ENCODE data around the gene SFMBT2. TPM values are rescaled to one million over a fixed set of nuclear protein-coding genes. Genes with fewer than 3 reads are reported as not detected.

Gene SFMBT2
- total RNA-seq, 1 experiment from 2014 or later = 0.02 TPM

GRCh38 chr10:7211857-7212577 lies 198.8 kb downstream of the SFMBT2 start:
- DNase-seq (ENCODE audit: low read depth, low spot score) = no peak
- BruUV-seq (replicated peaks) = no TSS peak
- Histone ChIP-seq H3K9me2 (ENCODE audit: insufficient read depth) (no peaks in the 10 kb centered on the region), H3K27ac (ENCODE audit: low read depth, low read length) (no peak overlapping the region), H3K9me3 (ENCODE audit: control insufficient read depth in 1 of 2, insufficient read depth in 1 of 2, low read depth in 1 of 2, low read length in 2 of 2) (no peaks in the 10 kb centered on the region), H4K20me1 (ENCODE audit: insufficient read depth) (no peaks in the 10 kb centered on the region), H2AFZ (ENCODE audit: low read depth, low read length, poor library complexity, severe bottlenecking) (no peak overlapping the region), H3K4me3 (replicated peaks in 1 of 2; ENCODE audit: low read depth in 1 of 2, low read length in 2 of 2) (no peak overlapping the region), H3K36me3 (ENCODE audit: control insufficient read depth in 1 of 2, insufficient read depth in 2 of 2, low read length in 2 of 2) (no peaks in the 10 kb centered on the region), H3K79me2 (ENCODE audit: insufficient read depth, low read length) (no peaks in the 10 kb centered on the region), H3K27me3 (ENCODE audit: insufficient read depth, low read length) (no peaks in the 10 kb centered on the region), H3K4me1 (ENCODE audit: control insufficient read depth in 1 of 2, insufficient read depth in 2 of 2, low read length in 2 of 2) (no peaks in the 10 kb centered on the region), H3K9ac (ENCODE audit: low read length) (no peak overlapping the region), H3K4me2 (ENCODE audit: low read length) (no peak overlapping the region)
- RAD21 ChIA-PET (ENCODE audit: low non-redundant PET in 1 of 2, low total read pairs in 2 of 2, uncharacterized antibody in 2 of 2, unreplicated experiment in 2 of 2) = no interaction called here
- intact Hi-C loops (cut with micrococcal nuclease) = no loop called here
- no peak for ATAC-seq
- TF ChIP-seq MAX (IDR thresholded peaks at IDR 0.05) (no peak), YY1 (IDR thresholded peaks at IDR 0.05; ENCODE audit: extremely low read depth, insufficient replicate concordance, low read depth, low read length) (no peak), EZH2phosphoT487 (IDR thresholded peaks at IDR 0.05; ENCODE audit: borderline replicate concordance) (no peak), FOSL1 (IDR thresholded peaks at IDR 0.05; ENCODE audit: low read depth) (no peak), TCF7L2 (IDR thresholded peaks at IDR 0.05; ENCODE audit: borderline replicate concordance, extremely low read depth, insufficient read depth, insufficient read length) (no peak), POLR2A (IDR thresholded peaks at IDR 0.05; ENCODE audit: borderline replicate concordance, extremely low read depth, insufficient read depth, insufficient read length) (no peak), CEBPB (IDR thresholded peaks at IDR 0.05; ENCODE audit: low read depth) (no peak), EGR1 (IDR thresholded peaks at IDR 0.05; ENCODE audit: low read depth) (no peak)
- TF ChIP-seq, protein P1, sequence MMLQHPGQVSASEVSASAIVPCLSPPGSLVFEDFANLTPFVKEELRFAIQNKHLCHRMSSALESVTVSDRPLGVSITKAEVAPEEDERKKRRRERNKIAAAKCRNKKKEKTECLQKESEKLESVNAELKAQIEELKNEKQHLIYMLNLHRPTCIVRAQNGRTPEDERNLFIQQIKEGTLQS (IDR thresholded peaks at IDR 0.05) = no peak
- POLR2A ChIA-PET = no interaction called here
- CTCF ChIA-PET = no interaction called here

GRCh38 chr10:7210516-7210915 lies 200.3 kb downstream of the SFMBT2 start:
- H3K9me3 ChIP-seq (ENCODE audit: control insufficient read depth in 1 of 2, insufficient read depth in 1 of 2, low read depth in 1 of 2, low read length in 2 of 2) = no peaks in the 10 kb centered on the region
- H3K4me3 ChIP-seq (replicated peaks in 1 of 2; ENCODE audit: low read depth in 1 of 2, low read length in 2 of 2) = no peak overlapping the region
- ATAC-seq (no peak), DNase-seq (ENCODE audit: low read depth, low spot score) (no peak)
- no peaks in the 10 kb centered on the region for H3K27me3 ChIP-seq (ENCODE audit: insufficient read depth, low read length)
- no peak overlapping the region for H3K9ac ChIP-seq (ENCODE audit: low read length)
- intact Hi-C loops (cut with micrococcal nuclease) = no loop called here
- H3K9me2 ChIP-seq (ENCODE audit: insufficient read depth) = no peaks in the 10 kb centered on the region
- CTCF ChIA-PET = no interaction called here
- no TSS peak for BruUV-seq (replicated peaks)
- H3K4me1 ChIP-seq (ENCODE audit: control insufficient read depth in 1 of 2, insufficient read depth in 2 of 2, low read length in 2 of 2) = no peaks in the 10 kb centered on the region
- no peak overlapping the region for H3K4me2 ChIP-seq (ENCODE audit: low read length)
- H3K79me2 ChIP-seq (ENCODE audit: insufficient read depth, low read length) = no peaks in the 10 kb centered on the region
- no peak overlapping the region for H2AFZ ChIP-seq (ENCODE audit: low read depth, low read length, poor library complexity, severe bottlenecking)
- H3K27ac ChIP-seq (ENCODE audit: low read depth, low read length) = no peak overlapping the region
- POLR2A ChIA-PET = no interaction called here
- RAD21 ChIA-PET (ENCODE audit: low non-redundant PET in 1 of 2, low total read pairs in 2 of 2, uncharacterized antibody in 2 of 2, unreplicated experiment in 2 of 2) = no interaction called here
- no peaks in the 10 kb centered on the region for H4K20me1 ChIP-seq (ENCODE audit: insufficient read depth)
- H3K36me3 ChIP-seq (ENCODE audit: control insufficient read depth in 1 of 2, insufficient read depth in 2 of 2, low read length in 2 of 2) = no peaks in the 10 kb centered on the region
- TF ChIP-seq, protein P1 (IDR thresholded peaks at IDR 0.05) = no peak
- TF ChIP-seq EZH2 (IDR thresholded peaks at IDR 0.05) (no peak), CTCF (IDR thresholded peaks at IDR 0.05 in 2 of 3, conservative IDR thresholded peaks at IDR 0.05 in 1 of 3; ENCODE audit: borderline replicate concordance in 1 of 3, insufficient read depth in 1 of 3, low read depth in 2 of 3, low read length in 2 of 3) (no peak), ZBTB33 (IDR thresholded peaks at IDR 0.05; ENCODE audit: extremely low read depth, insufficient replicate concordance, low read length) (no peak), POLR2A (IDR thresholded peaks at IDR 0.05; ENCODE audit: borderline replicate concordance, extremely low read depth, insufficient read depth, insufficient read length) (no peak), JUND (IDR thresholded peaks at IDR 0.05) (no peak), RAD21 (IDR thresholded peaks at IDR 0.05; ENCODE audit: low read depth) (no peak), POLR2AphosphoS5 (IDR thresholded peaks at IDR 0.05; ENCODE audit: low read depth, low read length) (no peak), ZNF274 (IDR thresholded peaks at IDR 0.05; ENCODE audit: low read depth, low read length) (no peak)

Measured in HCT116 (cell line).